Esophagus squamous epithelium (tissue), 4 donors: ENCODE data around the gene TUT7.

Experiments
- CTCF ChIP-seq, 6 experiments: fragments of 450-650 bp in 4 of 6; fragments of 200-600 bp in 2 of 6; sonication (generic) in 2 of 6; IDR thresholded peaks; one replicate each; pipeline ENCODE4 v1.5.1; 2016 to 2019; ENCODE audit warnings: antibody characterized with exemption in 6 of 6, mild to moderate bottlenecking in 4 of 6, moderate library complexity in 4 of 6
- POLR2A ChIP-seq, 4 donors: fragments of 450-650 bp; IDR thresholded peaks; one replicate each; pipeline ENCODE4 v1.6.1; 2017; ENCODE audit warnings: antibody characterized with exemption in 4 of 4, mild to moderate bottlenecking in 4 of 4, moderate library complexity in 3 of 4

GRCh38 chr9:86303316-86303975 is 50.8 kb downstream of the TUT7 start:
- TF ChIP-seq POLR2A (IDR thresholded peaks at IDR 0.05), result no peak
- TF ChIP-seq CTCF (IDR thresholded peaks at IDR 0.05), result no peak
